Hematopoietic multipotent progenitor cell treated with erythropoietin and hydrocortisone succinate and interleukin-3 and kit ligand, for 4 days (in vitro differentiated cells): ENCODE data around the gene NPEPPS.
"Not testable (repeated sequence)": the region's sequence is repeated elsewhere in the genome, so short reads cannot be mapped to it uniquely, and the experiment has no call there.

ENCODE experiments used
- DNase-seq: peaks from one replicate; pipeline ENCODE4 v3.0.0-alpha.2; 2015

The NPEPPS gene

GRCh38 chr17:47567261-47567660 is 36.4 kb downstream of the NPEPPS start:
- peak; percentile 8 for DNase-seq

- DNase-seq = not testable (repeated sequence)
Measured at GRCh38 chr17:47572561-47572960, 41.7 kb downstream of the NPEPPS start.

GRCh38 chr17:47582416-47582815 is 51.5 kb downstream of the NPEPPS start:
- not testable (repeated sequence) for DNase-seq

GRCh38 chr17:47586378-47587055 is 55.6 kb downstream of the NPEPPS start:
- DNase-seq = not testable (repeated sequence)

GRCh38 chr17:47593522-47593921 is 62.6 kb downstream of the NPEPPS start:
- not testable (repeated sequence) for DNase-seq

- DNase-seq = no peak
Measured at GRCh38 chr17:47603830-47604597, 73.1 kb downstream of the NPEPPS start.

- DNase-seq = no peak
Measured at GRCh38 chr17:47604598-47604927, 73.7 kb downstream of the NPEPPS start.

- no peak for DNase-seq
Measured at GRCh38 chr17:47605011-47605410, 74.1 kb downstream of the NPEPPS start.

- no peak for DNase-seq
Measured at GRCh38 chr17:47607481-47607880, 76.6 kb downstream of the NPEPPS start.

- DNase-seq = no peak
Measured at GRCh38 chr17:47611372-47612350, 80.8 kb downstream of the NPEPPS start.

GRCh38 chr17:47615766-47616424 is 85.0 kb downstream of the NPEPPS start:
- DNase-seq = peak; percentile 82

- peak; percentile 24 for DNase-seq
Measured at GRCh38 chr17:47618410-47618809, 87.5 kb downstream of the NPEPPS start.

GRCh38 chr17:47620503-47621245 is 89.8 kb downstream of the NPEPPS start:
- DNase-seq = no peak

GRCh38 chr17:47621293-47622179 is 90.6 kb downstream of the NPEPPS start:
- peak; percentile 32 for DNase-seq

GRCh38 chr17:47622180-47622549 is 91.3 kb downstream of the NPEPPS start:
- no peak for DNase-seq

GRCh38 chr17:47624727-47625068 is 93.8 kb downstream of the NPEPPS start:
- no peak for DNase-seq

- DNase-seq = no peak
Measured at GRCh38 chr17:47628014-47628566, 97.2 kb downstream of the NPEPPS start.

GRCh38 chr17:47629826-47630225 is 98.9 kb downstream of the NPEPPS start:
- DNase-seq = no peak

- DNase-seq = peak; percentile 80
Measured at GRCh38 chr17:47630614-47631013, 99.7 kb downstream of the NPEPPS start.

- DNase-seq = no peak
Measured at GRCh38 chr17:47632991-47633390, 102.1 kb downstream of the NPEPPS start.

- no peak for DNase-seq
Measured at GRCh38 chr17:47633996-47634395, 103.1 kb downstream of the NPEPPS start.
